Amygdala (tissue), 56 donors: ENCODE results near the gene RPL41.
A peak's percentile ranks its signal among the peaks of the same experiment; 100 is the strongest.
"Not testable (repeated sequence)": the region's sequence is repeated elsewhere in the genome, so short reads cannot be mapped to it uniquely, and the experiment has no call there.

Experiments used
- DNase-seq, 56 donors: peaks; one replicate each; lab custom pipeline; 2025; lab: John Stamatoyannopoulos, UW

RPL41 gene

DNA sequence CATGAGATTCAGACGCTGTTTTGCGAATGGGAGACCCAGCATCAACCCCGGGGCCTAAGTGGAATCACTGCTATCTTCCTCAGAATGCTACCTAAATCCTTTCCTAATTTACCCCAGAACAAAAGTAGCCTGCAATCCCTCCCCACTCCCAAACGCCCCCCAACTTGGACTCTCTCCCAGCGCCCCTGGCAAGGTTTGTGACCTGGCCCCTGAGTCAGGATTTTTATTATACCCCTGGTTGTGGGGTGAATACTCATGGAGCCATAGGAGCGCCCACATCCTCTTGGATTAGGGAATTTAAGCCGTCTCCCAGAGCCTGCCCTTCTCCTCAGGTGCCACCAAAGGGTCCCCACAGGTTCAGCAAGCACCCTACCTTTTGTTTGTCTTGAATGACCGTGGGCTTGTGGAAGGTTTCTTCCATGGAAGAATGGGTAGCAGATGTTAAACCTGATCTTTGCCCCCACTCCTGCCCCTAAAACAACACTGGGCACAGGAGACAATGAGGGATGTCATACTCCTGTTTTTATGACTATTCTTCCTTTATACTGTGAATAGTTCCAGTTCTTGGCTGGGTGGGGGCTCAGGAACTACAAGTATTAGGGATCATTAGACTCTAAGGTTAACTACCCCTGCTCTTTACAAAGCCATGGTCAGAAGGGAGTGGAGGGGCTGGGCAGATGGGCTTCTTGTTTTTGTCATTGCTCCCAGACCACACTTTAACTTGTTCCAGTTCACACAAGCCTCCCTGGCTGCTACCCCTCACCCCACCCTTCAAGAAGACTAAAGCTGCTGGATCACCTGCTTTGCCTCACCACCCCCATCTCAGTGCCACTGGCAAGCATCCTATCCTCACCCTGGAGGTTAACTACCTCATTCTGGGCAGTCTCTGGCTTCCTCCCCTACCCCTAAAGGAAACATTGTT is 36.6 kb downstream of the RPL41 start:
- peak in 1 of 56 donors; percentile 29 for DNase-seq

- DNase-seq = no peak
Measured at GRCh38 chr12:56153678-56154065, 37.2 kb downstream of the RPL41 start.

DNA sequence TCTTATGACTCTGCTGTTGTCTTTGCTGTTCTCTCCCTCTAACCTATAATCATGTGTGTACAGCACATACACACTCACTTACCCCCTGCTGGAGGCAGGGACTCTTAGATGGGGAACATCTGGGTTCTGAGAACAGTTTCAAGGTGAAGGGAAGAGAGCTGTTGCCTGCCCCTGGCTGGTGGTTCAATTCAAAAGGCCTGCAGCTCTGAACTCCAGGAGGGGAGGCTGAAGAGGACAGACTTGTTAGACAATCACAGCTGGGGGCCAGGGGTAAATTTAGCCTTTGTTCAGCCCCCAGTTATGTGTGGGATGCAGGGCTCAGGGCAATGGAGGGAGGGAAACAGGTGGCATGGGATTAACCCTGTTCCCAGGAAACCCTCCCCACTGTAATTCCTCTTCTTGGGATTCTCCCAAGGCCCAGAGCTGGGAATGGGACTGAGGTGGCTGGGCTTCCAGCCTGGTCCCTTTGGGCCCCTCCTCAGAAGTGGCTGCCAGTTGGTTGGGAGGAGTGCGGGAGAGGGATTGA is 37.9 kb downstream of the RPL41 start:
- no peak for DNase-seq

GRCh38 chr12:56154818-56155217 is 38.4 kb downstream of the RPL41 start:
- DNase-seq = no peak

DNA sequence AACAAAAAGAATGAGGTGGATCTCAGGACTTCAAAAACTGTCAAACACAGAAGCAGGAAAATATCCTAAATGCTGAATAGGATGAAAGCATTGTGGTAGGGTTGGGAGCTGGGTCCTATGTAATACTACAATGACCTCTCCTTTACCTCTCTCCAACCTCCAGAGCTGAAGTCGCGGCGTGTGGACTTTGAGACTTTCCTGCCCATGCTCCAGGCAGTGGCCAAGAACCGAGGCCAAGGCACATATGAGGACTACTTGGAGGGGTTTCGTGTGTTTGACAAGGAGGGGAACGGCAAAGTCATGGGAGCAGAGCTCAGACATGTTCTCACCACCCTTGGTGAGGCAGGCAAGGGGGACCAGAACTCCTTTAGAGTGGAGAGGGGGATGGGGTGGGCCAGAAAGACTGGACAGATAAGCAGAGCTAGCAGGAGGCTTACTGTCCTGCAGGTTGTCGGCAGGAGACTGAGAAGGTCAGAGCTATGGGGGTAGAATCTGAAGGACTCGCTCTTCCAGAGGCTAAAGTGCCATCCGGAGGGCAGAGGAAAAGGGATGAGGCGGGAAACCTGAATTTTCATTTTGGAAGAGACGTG is 38.9 kb downstream of the RPL41 start:
- no peak for DNase-seq

DNA sequence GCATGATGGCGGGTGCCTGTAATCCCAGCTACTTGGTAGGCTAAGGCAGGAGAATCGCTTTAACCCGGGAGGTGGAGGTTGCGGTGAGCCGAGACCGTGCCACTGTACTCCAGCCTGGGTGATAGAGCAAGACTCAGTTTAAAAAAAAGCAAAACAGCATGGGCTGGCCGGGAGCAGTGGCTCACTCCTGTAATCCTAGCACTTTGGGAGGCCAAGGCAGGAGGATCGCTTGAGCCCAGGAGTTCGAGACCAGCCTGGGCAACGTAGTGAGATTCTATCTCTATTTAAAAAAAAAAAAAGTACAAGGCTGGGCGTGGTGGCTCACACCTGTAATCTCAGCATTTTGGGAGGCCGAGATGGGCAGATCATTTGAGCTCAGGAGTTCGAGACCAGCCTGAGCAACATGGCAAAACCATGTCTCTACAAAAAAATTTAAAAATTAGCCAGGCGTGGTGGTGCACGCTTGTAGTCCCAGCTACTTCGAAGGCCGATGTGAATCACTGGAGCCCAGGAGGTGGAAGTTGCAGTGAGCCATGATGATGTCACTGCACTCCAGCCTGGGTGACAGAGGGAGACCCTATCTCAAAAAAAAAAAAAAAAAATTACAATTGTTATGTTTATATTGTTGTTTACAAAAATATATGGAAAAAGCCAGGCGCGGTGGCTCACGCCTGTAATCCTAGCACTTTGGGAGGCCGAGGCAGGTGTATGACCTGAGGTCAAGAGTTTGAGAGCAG is 40.2 kb downstream of the RPL41 start:
- not testable (repeated sequence) for DNase-seq

DNA sequence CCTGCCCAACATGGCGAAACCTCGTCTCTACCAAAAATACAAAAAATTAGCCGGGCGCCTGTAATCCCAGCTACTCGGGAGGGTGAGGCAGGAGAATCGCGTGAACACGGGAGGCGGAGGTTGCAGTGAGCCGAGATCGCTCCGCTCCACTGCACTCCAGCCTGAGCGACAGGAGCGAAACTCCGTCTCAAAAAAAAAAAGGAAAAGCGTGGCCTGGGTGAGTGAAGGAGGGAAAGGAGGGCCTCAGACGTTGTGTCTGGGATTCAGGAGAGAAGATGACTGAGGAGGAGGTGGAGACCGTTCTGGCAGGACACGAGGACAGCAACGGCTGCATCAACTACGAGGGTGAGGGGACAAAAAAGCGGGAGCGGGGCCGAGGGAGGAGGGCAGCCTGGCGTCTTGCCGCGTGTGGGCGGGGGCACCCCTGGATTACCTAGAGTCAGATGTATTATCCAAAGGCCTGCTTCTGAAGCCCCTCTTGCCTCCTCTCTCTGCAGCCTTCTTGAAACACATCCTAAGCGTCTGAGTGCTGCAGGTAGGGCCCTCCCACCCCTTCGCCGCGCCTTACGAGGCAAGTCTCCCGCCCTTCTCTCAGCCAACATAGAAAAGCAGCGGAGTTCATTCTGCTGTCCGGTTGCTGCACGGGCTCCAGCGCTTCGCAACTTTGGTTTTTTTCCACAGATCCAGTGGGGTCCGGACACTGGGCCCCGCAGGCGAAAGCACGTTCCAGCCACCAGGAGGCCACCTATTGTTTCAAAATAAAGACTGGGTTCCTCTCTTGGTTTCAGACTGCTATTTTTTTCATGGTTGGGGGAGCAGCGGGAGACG is 41.0 kb downstream of the RPL41 start:
- peak in 43 of 56 donors; percentile 27 to 81 (median 59) for DNase-seq

DNA sequence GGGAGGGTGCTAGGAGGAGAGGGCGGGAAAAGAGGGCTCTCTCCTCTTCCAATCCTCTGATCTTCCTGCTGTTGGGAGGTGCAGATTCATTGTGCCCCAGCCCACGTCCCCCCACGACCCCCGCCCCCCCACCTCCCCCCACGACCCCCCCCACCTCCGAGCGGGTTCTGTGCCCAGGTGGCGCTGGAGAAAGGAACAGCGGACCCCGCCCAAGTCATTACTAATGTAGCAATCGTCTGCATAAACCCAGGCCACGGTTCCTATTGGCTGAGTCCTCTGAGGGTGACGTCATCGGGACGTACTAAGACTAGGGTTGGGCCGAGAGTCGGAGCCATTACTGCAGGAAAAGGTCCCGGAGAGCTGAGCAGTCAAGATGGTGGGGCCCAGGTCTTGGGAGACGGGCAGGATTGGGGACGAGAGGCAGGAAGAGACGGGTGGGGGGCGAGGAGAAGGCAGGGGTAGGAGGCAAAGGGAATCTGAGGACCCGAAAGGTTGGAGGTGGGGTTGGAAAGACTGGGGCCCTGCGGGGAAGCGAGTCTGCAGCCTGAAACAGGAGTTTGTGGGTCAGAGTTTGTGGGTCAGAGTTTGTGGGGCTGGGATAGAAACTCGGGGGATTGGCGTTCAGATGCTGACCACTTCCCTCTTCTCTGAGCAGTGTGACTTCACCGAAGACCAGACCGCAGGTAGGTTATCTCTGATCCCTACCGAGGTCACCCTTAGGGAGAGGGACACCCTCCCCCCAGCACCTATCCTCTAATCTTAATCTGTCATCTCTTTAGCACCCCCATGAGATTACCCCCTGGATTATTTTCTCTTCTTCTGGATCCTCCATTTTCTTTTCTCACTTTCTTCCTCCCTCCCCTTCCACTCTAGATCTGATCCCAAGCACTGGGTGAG is 41.8 kb downstream of the RPL41 start, which contains the start of gene MYL6:
MYL6 (plus strand) TSS at position 331 of the 897 bp plus-strand sequence; CDS start at position 374, 43 bp downstream.
- DNase-seq = peak in 55 of 56 donors; percentile 55 to 100 (median 92)

DNA sequence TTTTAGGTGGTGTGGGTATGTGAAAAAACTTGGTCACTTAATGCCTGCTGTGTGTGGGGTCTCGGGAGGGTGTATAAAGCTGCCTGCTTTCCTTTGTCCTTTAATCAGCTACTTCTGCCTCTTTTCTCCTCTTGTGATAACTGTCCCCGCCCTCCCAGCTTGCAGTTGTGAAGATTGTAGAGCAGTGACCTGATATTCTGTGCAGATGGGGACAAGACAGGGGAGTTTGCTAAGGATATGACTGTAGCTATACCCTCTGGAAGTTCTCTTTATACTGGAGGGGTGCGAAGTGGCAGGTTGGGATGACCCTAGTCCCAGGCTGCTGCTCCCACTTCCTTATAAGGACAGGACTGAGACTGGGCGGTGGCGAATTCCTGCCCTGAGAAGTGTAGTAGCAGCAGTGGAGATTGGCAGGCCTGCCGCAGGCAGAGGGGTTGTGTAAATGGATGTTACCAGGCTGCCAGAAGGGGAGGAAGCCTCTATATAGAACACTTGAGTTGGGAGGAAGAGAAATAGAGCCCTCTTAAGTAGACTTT is 42.6 kb downstream of the RPL41 start:
- DNase-seq = peak in 28 of 56 donors; percentile 5 to 59 (median 22)

- no peak for DNase-seq
Measured at GRCh38 chr12:56159482-56160192, 43.2 kb downstream of the RPL41 start.

DNA sequence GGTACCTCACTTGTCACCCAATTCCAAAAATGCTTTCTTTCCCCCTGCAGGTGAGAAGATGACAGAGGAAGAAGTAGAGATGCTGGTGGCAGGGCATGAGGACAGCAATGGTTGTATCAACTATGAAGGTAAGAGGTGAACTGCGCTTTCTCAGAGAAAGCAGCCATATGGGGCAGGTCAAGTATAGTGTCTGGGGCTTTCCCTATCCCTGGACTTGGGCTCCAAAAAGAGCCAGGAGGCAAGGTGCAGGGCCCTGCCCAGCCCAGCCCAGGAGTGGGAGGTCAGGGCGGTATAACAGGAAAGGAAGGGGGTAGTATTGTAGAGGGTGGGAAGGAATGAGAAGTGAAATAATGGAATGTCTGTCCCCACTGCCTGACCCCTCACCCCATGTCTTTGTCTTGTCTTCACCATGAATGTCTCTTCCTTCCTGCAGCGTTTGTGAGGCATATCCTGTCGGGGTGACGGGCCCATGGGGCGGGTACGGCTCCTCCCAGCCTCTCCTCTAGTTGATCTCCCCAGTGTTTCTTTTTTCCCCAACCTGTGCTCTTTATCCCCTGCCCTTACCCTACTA is 43.8 kb downstream of the RPL41 start:
- DNase-seq = no peak

DNA sequence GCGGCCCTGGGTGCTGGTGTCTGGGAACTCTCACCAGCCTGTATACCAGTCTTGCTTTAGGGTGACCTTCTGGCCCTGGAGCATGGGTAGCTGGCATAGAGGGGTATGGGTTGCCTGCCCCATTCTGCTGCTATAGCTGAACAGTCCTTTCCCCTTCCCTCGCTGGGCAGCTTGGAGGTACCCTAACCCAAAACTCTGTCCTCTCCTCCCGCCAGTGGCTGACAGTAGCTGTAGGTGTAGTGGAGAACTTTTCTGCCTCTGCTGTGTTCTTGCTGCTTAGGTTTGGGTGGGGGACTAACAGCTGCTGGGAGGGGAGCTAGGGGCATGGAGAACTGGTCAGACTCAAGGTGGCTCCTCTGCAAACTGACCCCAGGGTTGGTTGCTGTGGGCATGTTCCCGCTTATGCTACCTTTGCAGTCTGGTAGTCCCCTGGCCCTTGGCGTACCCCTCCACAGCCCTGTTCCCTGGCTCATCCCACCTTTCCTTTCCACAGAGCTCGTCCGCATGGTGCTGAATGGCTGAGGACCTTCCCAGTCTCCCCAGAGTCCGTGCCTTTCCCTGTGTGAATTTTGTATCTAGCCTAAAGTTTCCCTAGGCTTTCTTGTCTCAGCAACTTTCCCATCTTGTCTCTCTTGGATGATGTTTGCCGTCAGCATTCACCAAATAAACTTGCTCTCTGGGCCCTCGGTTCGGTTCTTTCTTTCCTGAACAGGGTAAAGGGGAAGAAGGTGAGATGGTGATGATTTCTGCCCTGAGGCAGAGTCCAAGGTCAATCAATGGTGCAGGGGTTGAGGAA is 44.7 kb downstream of the RPL41 start:
- no peak for DNase-seq

- DNase-seq = no peak
Measured at GRCh38 chr12:56161690-56162351, 45.4 kb downstream of the RPL41 start.

GRCh38 chr12:56162468-56163290 is 46.2 kb downstream of the RPL41 start:
- DNase-seq = no peak
